SK-N-SH treated with all-trans-retinoic acid at 6 μM for 48 hours (cell line): ENCODE data around the gene CTBP1.

Experiments used
- ATAC-seq: fragments of 200-7000 bp; cut with Tn5 transposase; 3 replicates; pipeline ENCODE4 v1.9.1; 2020; ENCODE audit warnings: mild to moderate bottlenecking, moderate library complexity
- ARNTL ChIP-seq: fragments of 450-650 bp; formaldehyde crosslinking; IDR thresholded peaks from 2 replicates; pipeline ENCODE4 v1.5.0; 2020; ENCODE audit warnings: low read depth, mild to moderate bottlenecking, moderate library complexity, borderline replicate concordance
- BACH2 ChIP-seq: fragments of 250-450 bp; sonication (Bioruptor Pico); IDR thresholded peaks from 2 replicates; pipeline ENCODE4 v1.9.0; 2021; ENCODE audit warnings: mild to moderate bottlenecking, borderline replicate concordance
- CSDC2 ChIP-seq: fragments of 250-450 bp; sonication (Bioruptor Pico); IDR thresholded peaks from 2 replicates; pipeline ENCODE4 v1.5.0; 2020; ENCODE audit warnings: mild to moderate bottlenecking, moderate library complexity
- ESRRG ChIP-seq: fragments of 250-450 bp; sonication (Bioruptor Pico); IDR thresholded peaks from 2 replicates; pipeline ENCODE4 v1.6.1; 2021; ENCODE audit warnings: mild to moderate bottlenecking
- GLIS3 ChIP-seq: fragments of 250-450 bp; sonication (Bioruptor Pico); IDR thresholded peaks from 2 replicates; pipeline ENCODE4 v1.5.0; 2020; ENCODE audit warnings: mild to moderate bottlenecking, moderate library complexity
- ISL1 ChIP-seq: fragments of 250-450 bp; sonication (Bioruptor Pico); IDR thresholded peaks from 2 replicates; pipeline ENCODE4 v2.1.2; 2022; ENCODE audit warnings: mild to moderate bottlenecking, moderate library complexity
- PPARA ChIP-seq: fragments of 250-450 bp; sonication (Bioruptor Pico); IDR thresholded peaks from 2 replicates; pipeline ENCODE4 v1.5.0; 2020; ENCODE audit warnings: mild to moderate bottlenecking, borderline replicate concordance
- RARB ChIP-seq: fragments of 250-450 bp; sonication (Bioruptor Pico); IDR thresholded peaks from 2 replicates; pipeline ENCODE4 v1.8.0; 2021; ENCODE audit warnings: mild to moderate bottlenecking, moderate library complexity
- TCF4 ChIP-seq: fragments of 250-450 bp; sonication (Bioruptor Pico); IDR thresholded peaks from 2 replicates; pipeline ENCODE4 v1.8.0; 2021; ENCODE audit warnings: mild to moderate bottlenecking, moderate library complexity, borderline replicate concordance
- ZC3H10 ChIP-seq: fragments of 250-450 bp; sonication (Bioruptor Pico); IDR thresholded peaks from 2 replicates; pipeline ENCODE4 v1.5.1; 2021; ENCODE audit warnings: mild to moderate bottlenecking, moderate library complexity
- ZFP3 ChIP-seq: fragments of 250-450 bp; sonication (Bioruptor Pico); IDR thresholded peaks from 2 replicates; pipeline ENCODE4 v1.5.0; 2020; ENCODE audit warnings: mild to moderate bottlenecking, moderate library complexity
- ZFP30 ChIP-seq: fragments of 450-650 bp; formaldehyde crosslinking; IDR thresholded peaks from 2 replicates; pipeline ENCODE4 v1.5.0; 2022; ENCODE audit warnings: mild to moderate bottlenecking, moderate library complexity
- ZNF565 ChIP-seq: fragments of 450-650 bp; formaldehyde crosslinking; conservative IDR thresholded peaks from 2 replicates; pipeline ENCODE4 v1.5.0; 2020; ENCODE audit warnings: low read depth, mild to moderate bottlenecking, moderate library complexity
- ZNF70 ChIP-seq: fragments of 450-650 bp; formaldehyde crosslinking; IDR thresholded peaks from 2 replicates; pipeline ENCODE4 v1.5.0; 2020; ENCODE audit warnings: mild to moderate bottlenecking, moderate library complexity
- ZNF8 ChIP-seq: fragments of 450-650 bp; formaldehyde crosslinking; IDR thresholded peaks from 2 replicates; pipeline ENCODE4 v1.5.0; 2020; ENCODE audit warnings: mild to moderate bottlenecking, moderate library complexity
- TF ChIP-seq, protein P1 (sequence below): fragments of 250-450 bp; sonication (Bioruptor Pico); IDR thresholded peaks from 2 replicates; pipeline ENCODE4 v1.5.1; 2020; ENCODE audit warnings: low read depth, mild to moderate bottlenecking, moderate library complexity
- TF ChIP-seq, protein P2 (sequence below): fragments of 250-450 bp; sonication (Bioruptor Pico); IDR thresholded peaks from 2 replicates; pipeline ENCODE4 v1.8.0; 2021; ENCODE audit warnings: low read depth, mild to moderate bottlenecking, moderate library complexity, borderline replicate concordance
- TF ChIP-seq, protein P3 (sequence below): fragments of 250-450 bp; sonication (Bioruptor Pico); IDR thresholded peaks from 2 replicates; pipeline ENCODE4 v1.5.1; 2021; ENCODE audit warnings: mild to moderate bottlenecking, moderate library complexity
- TF ChIP-seq, protein P4 (sequence below): fragments of 250-450 bp; sonication (Bioruptor Pico); IDR thresholded peaks from 2 replicates; pipeline ENCODE4 v1.5.0; 2020; ENCODE audit warnings: mild to moderate bottlenecking, moderate library complexity
- TF ChIP-seq, protein P5 (sequence below): fragments of 250-450 bp; sonication (Bioruptor Pico); IDR thresholded peaks from 2 replicates; pipeline ENCODE4 v1.8.0; 2020; ENCODE audit warnings: mild to moderate bottlenecking, moderate library complexity, borderline replicate concordance

The CTBP1 gene

DNA sequence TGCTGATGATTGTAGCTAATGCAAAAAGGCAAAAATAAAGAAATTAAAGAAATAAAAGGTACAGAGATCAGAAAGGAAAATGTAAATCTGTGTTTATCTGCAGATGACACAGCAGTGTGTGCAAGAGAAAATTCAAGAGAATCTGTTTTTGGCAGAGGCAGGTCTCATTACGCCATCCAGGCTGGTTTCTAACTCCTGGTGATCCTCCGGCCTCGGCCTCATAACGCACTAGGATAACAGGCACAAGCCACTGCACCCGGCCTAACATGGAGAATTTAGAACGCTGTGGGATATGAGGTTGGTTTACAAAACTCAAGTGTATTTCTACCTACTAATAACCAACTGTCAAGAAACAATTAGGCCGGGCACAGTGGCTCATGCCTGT lies 29.4 kb downstream of the CTBP1 start (continued):
- no peak for TF ChIP-seq BACH2

DNA sequence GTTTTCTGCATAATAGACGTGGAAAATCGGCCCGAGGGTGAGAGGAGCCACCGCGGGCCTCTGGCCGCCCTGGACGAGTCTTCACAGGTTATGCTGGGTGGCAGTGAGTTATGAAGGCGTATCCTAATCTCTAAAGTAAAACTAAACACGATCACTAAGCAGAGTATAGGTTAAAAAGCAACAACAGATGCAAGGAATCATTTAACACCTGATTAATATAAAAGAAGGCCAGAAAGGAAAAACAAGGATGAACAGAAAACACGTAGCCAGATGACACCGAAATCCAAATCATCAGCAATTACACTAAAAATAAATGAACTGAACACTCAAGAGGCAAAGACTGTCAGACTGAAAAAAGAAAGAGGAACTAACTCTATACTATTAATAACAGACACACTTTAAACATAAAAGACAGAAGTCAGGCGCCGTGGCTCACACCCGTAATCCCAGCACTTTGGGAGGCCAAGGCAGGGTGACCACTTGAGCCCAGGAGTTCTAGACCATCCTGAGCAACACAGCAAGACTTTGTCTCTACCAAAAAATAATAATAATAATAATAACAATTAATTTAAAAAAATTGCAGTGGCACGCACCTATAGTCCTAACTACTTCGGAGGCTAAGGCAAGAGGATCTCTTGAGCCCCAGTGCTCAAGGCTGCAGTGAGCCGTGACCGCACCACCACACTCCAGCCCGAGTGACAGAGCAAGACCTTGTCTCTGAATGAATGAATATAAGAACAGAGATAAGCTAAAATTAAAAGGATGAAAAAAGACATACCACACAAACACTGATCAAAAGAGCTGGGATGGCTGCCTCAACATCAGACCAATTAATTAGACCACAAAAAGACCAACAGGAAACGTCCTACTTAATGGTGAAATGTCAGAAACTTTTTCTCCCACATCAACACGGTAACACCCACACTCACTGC lies 30.0 kb downstream of the CTBP1 start:
- no peak for TF ChIP-seq ZFP30 (CRISPR knock-in tag)
- TF ChIP-seq ZC3H10 (CRISPR knock-in tag): no peak
- ATAC-seq: no peak

DNA sequence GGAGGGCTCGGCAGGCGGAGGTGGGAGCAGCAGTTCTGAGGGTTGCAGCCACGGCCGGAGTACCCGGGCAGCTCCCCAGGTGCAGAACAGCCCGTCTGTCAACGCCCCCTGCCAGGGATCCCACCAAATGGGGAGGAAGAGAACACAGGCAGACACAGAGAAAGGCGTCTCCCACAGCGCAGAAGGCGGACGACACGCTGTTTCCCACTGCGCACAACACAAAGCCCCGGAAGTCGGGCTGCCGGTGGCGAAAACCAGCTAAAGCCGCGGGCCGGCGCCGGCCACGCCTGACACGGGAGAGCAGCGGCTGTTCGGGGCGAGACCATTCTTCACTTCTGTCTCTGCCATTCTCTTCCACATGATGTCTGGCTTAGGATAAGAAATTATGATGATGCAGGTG lies 31.6 kb downstream of the CTBP1 start:
- TF ChIP-seq ESRRG (no peak), TCF4 (no peak), CSDC2 (CRISPR knock-in tag) (no peak), ZFP30 (CRISPR knock-in tag) (no peak), ZFP3 (CRISPR knock-in tag) (no peak), ARNTL (no peak), PPARA (CRISPR knock-in tag) (no peak), ZNF565 (CRISPR knock-in tag) (no peak), BACH2 (no peak)
- TF ChIP-seq, protein P1, sequence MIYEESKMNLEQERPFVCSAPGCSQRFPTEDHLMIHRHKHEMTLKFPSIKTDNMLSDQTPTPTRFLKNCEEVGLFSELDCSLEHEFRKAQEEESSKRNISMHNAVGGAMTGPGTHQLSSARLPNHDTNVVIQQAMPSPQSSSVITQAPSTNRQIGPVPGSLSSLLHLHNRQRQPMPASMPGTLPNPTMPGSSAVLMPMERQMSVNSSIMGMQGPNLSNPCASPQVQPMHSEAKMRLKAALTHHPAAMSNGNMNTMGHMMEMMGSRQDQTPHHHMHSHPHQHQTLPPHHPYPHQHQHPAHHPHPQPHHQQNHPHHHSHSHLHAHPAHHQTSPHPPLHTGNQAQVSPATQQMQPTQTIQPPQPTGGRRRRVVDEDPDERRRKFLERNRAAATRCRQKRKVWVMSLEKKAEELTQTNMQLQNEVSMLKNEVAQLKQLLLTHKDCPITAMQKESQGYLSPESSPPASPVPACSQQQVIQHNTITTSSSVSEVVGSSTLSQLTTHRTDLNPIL (CRISPR knock-in tag): no peak
- TF ChIP-seq, protein P2, sequence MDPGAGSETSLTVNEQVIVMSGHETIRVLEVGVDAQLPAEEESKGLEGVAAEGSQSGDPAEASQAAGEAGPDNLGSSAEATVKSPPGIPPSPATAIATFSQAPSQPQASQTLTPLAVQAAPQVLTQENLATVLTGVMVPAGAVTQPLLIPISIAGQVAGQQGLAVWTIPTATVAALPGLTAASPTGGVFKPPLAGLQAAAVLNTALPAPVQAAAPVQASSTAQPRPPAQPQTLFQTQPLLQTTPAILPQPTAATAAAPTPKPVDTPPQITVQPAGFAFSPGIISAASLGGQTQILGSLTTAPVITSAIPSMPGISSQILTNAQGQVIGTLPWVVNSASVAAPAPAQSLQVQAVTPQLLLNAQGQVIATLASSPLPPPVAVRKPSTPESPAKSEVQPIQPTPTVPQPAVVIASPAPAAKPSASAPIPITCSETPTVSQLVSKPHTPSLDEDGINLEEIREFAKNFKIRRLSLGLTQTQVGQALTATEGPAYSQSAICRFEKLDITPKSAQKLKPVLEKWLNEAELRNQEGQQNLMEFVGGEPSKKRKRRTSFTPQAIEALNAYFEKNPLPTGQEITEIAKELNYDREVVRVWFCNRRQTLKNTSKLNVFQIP (CRISPR knock-in tag): no peak
- TF ChIP-seq, protein P3, sequence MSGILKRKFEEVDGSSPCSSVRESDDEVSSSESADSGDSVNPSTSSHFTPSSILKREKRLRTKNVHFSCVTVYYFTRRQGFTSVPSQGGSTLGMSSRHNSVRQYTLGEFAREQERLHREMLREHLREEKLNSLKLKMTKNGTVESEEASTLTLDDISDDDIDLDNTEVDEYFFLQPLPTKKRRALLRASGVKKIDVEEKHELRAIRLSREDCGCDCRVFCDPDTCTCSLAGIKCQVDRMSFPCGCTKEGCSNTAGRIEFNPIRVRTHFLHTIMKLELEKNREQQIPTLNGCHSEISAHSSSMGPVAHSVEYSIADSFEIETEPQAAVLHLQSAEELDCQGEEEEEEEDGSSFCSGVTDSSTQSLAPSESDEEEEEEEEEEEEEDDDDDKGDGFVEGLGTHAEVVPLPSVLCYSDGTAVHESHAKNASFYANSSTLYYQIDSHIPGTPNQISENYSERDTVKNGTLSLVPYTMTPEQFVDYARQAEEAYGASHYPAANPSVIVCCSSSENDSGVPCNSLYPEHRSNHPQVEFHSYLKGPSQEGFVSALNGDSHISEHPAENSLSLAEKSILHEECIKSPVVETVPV (CRISPR knock-in tag): no peak
- ATAC-seq: no peak

DNA sequence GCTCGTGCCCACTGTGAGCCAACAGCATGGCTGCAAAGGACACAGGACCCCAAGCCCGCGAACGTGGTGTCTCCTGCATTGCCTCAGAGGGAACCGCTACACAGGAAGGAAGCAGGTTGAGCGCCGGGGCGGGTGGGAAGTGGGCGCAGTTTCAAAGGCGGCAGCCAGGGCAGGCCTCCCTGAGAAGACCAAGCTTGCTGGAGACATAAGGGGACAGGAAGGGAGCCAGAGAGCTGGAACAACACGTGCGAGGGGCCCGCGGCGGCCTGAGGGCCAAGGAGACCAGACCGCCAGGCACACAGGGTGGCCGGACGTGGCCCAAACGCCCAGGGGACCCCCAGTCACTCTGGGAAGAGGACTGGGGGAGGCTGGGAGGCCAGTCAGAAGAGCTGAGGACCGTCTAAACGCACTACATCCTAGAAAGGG lies 32.0 kb downstream of the CTBP1 start:
- TF ChIP-seq PPARA (CRISPR knock-in tag): no peak
- TF ChIP-seq, protein P4, sequence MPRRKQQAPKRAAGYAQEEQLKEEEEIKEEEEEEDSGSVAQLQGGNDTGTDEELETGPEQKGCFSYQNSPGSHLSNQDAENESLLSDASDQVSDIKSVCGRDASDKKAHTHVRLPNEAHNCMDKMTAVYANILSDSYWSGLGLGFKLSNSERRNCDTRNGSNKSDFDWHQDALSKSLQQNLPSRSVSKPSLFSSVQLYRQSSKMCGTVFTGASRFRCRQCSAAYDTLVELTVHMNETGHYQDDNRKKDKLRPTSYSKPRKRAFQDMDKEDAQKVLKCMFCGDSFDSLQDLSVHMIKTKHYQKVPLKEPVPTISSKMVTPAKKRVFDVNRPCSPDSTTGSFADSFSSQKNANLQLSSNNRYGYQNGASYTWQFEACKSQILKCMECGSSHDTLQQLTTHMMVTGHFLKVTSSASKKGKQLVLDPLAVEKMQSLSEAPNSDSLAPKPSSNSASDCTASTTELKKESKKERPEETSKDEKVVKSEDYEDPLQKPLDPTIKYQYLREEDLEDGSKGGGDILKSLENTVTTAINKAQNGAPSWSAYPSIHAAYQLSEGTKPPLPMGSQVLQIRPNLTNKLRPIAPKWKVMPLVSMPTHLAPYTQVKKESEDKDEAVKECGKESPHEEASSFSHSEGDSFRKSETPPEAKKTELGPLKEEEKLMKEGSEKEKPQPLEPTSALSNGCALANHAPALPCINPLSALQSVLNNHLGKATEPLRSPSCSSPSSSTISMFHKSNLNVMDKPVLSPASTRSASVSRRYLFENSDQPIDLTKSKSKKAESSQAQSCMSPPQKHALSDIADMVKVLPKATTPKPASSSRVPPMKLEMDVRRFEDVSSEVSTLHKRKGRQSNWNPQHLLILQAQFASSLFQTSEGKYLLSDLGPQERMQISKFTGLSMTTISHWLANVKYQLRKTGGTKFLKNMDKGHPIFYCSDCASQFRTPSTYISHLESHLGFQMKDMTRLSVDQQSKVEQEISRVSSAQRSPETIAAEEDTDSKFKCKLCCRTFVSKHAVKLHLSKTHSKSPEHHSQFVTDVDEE (CRISPR knock-in tag): no peak
- no peak for TF ChIP-seq GLIS3 (CRISPR knock-in tag)
- no peak for TF ChIP-seq ZC3H10 (CRISPR knock-in tag)
- no peak for TF ChIP-seq ESRRG
- no peak for TF ChIP-seq RARB (CRISPR knock-in tag)
- no peak for TF ChIP-seq ZFP3 (CRISPR knock-in tag)
- TF ChIP-seq ZNF8 (CRISPR knock-in tag): no peak
- TF ChIP-seq ARNTL: no peak
- TF ChIP-seq ZNF70 (CRISPR knock-in tag): no peak
- TF ChIP-seq, all 23 proteins: peak for 0

DNA sequence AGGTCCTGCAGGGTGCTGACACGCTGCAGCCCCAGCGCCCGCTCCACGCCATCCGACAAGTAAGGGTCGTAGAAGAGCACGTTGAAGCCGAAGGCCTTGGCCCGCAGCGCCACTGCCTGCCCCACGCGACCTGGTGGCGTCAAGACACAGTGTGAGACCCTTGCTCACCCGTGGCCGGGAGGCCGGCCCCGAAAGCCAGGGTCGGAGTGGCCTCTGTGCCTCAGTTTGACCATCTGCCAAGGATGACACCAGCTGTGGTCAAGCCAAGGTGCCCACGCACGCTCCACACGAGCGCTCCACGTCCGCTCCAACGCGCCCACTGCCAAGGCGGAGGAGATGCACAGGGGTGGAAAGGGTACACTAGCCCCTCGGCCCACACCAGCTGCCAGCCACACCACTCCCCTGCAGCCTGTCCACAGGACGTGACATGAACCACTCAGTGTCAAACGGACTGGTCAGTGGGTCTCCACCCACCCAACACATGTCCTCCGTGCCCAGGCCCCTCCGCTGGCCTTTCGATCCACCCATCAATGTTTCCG lies 32.8 kb downstream of the CTBP1 start:
- no peak for ATAC-seq
- no peak for TF ChIP-seq ISL1 (CRISPR knock-in tag)
- TF ChIP-seq, protein P1 (CRISPR knock-in tag): no peak
- TF ChIP-seq ZFP30 (CRISPR knock-in tag): no peak
- no peak for TF ChIP-seq PPARA (CRISPR knock-in tag)
- no peak for TF ChIP-seq BACH2
- TF ChIP-seq, protein P5, sequence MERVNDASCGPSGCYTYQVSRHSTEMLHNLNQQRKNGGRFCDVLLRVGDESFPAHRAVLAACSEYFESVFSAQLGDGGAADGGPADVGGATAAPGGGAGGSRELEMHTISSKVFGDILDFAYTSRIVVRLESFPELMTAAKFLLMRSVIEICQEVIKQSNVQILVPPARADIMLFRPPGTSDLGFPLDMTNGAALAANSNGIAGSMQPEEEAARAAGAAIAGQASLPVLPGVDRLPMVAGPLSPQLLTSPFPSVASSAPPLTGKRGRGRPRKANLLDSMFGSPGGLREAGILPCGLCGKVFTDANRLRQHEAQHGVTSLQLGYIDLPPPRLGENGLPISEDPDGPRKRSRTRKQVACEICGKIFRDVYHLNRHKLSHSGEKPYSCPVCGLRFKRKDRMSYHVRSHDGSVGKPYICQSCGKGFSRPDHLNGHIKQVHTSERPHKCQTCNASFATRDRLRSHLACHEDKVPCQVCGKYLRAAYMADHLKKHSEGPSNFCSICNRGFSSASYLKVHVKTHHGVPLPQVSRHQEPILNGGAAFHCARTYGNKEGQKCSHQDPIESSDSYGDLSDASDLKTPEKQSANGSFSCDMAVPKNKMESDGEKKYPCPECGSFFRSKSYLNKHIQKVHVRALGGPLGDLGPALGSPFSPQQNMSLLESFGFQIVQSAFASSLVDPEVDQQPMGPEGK (CRISPR knock-in tag): no peak
- TF ChIP-seq CSDC2 (CRISPR knock-in tag): no peak
- TF ChIP-seq ZFP3 (CRISPR knock-in tag): no peak

More for the DNA sequence above, 32.0 kb downstream of the CTBP1 start:
- no peak for ATAC-seq
